ENCODE results near the gene KIAA0753.

Gene KIAA0753

GRCh38 chr17:6571452-6571781, 69.1 kb downstream of the KIAA0753 start:
- no peak overlapping the region for H3K4me3 Mint-ChIP-seq
- H3K36me3 Mint-ChIP-seq (ENCODE audit: low read depth), result no peaks in the 10 kb centered on the region
- no peaks in the 10 kb centered on the region for H3K27me3 Mint-ChIP-seq (ENCODE audit: low read depth)
- H3K4me1 Mint-ChIP-seq (ENCODE audit: low read depth), result peaks cover 12% of the 10 kb centered on the region
- H3K27ac Mint-ChIP-seq, result no peak overlapping the region
- DNase-seq (ENCODE audit: low spot score), result no peak
- no peaks in the 10 kb centered on the region for H3K9me3 Mint-ChIP-seq

DNA sequence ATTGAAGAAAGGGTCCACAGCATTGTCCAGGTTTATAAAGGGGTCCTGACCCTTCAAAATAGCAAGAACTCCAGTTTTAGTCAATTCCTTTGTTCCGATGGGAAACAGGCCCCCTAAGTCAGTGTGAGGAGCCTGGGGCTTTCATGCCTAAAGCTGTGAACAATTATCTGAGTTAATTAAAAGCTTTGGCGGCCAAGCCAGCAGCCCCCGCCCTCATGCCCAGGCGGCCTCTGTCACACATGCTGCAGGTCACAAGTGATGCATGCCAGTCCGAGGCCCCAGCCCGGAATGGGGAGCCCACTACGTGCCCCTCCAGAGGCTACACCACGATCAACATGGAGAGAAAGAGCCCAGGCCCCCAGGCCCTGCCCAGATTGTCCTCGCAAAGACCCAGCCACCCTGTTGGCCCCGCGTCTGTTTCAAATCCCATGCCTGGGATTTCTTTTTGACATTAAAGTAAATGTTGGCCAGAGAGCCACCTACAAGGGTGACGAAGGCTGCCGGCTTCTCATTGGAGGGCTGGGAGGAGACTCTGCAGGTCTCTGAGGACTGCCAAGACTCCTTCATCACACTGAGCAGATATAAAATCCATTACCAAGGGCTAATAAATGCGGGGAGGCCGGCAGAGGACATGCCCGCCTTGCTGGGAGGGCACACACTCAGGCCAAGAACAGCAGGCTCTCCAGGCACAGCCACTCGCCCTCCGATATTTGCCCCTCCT, 69.6 kb downstream of the KIAA0753 start:
- DNase-seq (ENCODE audit: low spot score), result no peak
- H3K9me3 Mint-ChIP-seq, result no peaks in the 10 kb centered on the region

DNA sequence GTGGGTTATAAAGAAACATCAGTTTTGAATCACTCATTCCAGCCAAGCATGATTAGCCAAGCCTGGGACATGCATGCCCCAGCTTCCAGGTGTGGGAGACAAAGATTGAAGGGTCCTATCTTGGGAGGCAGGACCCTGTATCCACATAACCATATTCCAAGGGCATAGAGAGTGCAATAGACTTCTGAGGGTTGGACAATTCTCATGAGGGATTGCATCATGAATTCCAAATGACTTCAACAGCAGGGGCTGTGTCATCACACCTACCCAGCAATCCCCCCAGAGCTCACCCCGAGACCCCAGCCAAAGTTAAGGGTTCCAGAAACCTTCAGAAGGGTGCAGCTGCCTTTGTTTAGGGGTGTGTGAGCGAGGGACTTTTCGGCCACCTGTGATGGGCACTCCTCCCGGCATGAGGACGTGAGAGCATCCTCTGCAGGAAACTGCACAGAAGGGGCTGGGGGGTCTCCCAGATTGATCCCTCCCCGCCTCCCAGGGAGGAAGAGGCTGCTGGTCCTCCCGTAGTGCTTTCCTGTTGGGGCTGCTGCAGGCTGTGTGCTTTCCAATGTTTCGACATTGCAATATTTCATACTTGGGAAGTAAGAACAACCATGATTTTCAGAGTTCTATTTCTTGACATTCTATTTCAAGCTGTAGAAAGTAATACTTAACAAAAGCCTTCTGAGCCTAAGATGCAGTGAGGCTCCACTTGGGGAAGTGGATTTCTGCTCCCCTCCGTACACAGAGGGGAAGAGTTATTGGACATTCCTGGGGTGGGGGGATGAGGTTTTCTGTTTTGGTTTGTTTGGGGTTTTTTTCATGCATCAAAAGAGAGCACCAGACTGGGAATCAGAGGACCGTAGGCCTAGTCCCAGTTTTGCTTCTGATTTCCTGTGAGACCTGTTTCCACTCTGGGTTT, 70.9 kb downstream of the KIAA0753 start:
- Mint-ChIP-seq H3K9me3 (no peaks in the 10 kb centered on the region), H3K36me3 (ENCODE audit: low read depth) (no peaks in the 10 kb centered on the region), H3K27ac (no peak overlapping the region), H3K4me3 (no peak overlapping the region), H3K27me3 (ENCODE audit: low read depth) (no peaks in the 10 kb centered on the region), H3K4me1 (ENCODE audit: low read depth) (no peaks in the 10 kb centered on the region)
- DNase-seq (ENCODE audit: low spot score), result no peak

More for the DNA sequence above, 69.6 kb downstream of the KIAA0753 start:
- Mint-ChIP-seq H3K36me3 (ENCODE audit: low read depth) (no peaks in the 10 kb centered on the region), H3K27me3 (ENCODE audit: low read depth) (no peaks in the 10 kb centered on the region), H3K4me3 (no peak overlapping the region), H3K4me1 (ENCODE audit: low read depth) (peaks cover 11% of the 10 kb centered on the region), H3K27ac (no peak overlapping the region)

DNA sequence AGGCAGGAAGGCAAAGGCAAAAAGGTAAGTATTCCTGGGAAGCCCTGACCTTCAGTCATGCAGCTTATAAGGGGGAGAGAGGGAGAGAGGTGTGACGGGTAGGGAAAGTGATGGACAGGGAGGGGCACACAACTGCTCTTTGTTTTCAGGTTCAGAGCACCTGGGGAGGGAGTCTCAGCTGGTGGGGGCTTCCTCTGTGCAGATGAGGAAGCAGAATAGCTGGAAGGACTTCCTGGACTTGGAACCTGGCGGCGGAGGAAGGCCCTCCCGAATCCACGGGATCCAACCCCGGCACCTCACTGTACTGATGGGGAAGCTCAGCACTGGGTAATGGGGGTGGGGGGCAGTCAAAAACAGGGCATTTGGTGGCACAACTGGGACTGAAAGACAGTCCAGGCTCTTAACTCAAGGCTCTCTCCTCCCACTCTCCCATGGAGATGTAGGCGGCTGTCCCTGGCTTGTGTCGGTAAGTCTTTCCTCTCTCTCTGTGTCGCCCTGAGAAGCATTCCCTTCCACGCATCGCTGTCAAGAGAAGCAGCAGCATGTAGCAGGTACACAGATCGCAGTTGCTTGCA, 72.2 kb downstream of the KIAA0753 start:
- H3K27me3 Mint-ChIP-seq (ENCODE audit: low read depth), result peaks cover 2% of the 10 kb centered on the region
- H3K9me3 Mint-ChIP-seq, result no peaks in the 10 kb centered on the region
- DNase-seq (ENCODE audit: low spot score), result no peak
- H3K36me3 Mint-ChIP-seq (ENCODE audit: low read depth), result no peaks in the 10 kb centered on the region
- H3K4me3 Mint-ChIP-seq, result no peak overlapping the region
- H3K4me1 Mint-ChIP-seq (ENCODE audit: low read depth), result no peaks in the 10 kb centered on the region
- no peak overlapping the region for H3K27ac Mint-ChIP-seq

DNA sequence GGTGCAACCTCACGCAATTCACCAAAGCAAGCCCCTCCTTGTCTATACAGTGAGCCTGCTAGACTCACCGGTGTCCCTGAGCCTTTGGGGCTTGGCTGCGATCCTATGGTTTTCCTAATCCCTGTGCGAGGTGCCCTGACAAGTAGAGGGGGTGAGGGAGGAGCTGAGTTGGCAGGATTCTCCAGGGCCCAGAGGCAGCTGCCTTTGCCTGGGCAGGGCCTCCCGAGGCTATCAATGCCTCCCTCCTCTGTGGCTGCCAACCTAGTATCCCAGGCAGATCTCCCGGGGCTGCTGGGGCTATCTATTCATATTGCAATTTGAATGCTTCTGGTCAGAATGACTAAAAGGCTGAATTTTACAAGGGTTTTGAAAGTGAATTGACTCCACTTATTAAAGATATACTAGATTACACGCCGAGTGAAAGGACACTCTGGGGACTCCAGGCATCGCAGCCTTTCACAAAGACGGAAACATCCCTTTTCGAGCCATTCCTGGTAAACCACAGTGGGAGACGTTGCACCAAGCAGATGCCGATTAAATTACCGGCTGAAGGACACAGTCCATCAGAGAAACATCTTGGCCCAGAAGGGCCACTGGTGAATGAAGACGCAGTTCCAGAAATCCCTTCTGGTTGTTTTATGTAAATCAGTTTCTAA, 72.9 kb downstream of the KIAA0753 start:
- no peak overlapping the region for H3K4me3 Mint-ChIP-seq
- no peaks in the 10 kb centered on the region for H3K9me3 Mint-ChIP-seq
- peaks cover 2% of the 10 kb centered on the region for H3K27me3 Mint-ChIP-seq (ENCODE audit: low read depth)
- H3K27ac Mint-ChIP-seq, result no peak overlapping the region
- H3K4me1 Mint-ChIP-seq (ENCODE audit: low read depth), result no peaks in the 10 kb centered on the region
- H3K36me3 Mint-ChIP-seq (ENCODE audit: low read depth), result no peaks in the 10 kb centered on the region
- no peak for DNase-seq (ENCODE audit: low spot score)

- Mint-ChIP-seq H3K4me3 (no peak overlapping the region), H3K27ac (no peak overlapping the region), H3K9me3 (no peaks in the 10 kb centered on the region), H3K27me3 (ENCODE audit: low read depth) (peaks cover 32% of the 10 kb centered on the region), H3K36me3 (ENCODE audit: low read depth) (no peaks in the 10 kb centered on the region), H3K4me1 (ENCODE audit: low read depth) (no peaks in the 10 kb centered on the region)
- DNase-seq (ENCODE audit: low spot score), result no peak
These were observed 79.1 kb downstream of the KIAA0753 start for GRCh38 chr17:6561446-6561845.

DNA sequence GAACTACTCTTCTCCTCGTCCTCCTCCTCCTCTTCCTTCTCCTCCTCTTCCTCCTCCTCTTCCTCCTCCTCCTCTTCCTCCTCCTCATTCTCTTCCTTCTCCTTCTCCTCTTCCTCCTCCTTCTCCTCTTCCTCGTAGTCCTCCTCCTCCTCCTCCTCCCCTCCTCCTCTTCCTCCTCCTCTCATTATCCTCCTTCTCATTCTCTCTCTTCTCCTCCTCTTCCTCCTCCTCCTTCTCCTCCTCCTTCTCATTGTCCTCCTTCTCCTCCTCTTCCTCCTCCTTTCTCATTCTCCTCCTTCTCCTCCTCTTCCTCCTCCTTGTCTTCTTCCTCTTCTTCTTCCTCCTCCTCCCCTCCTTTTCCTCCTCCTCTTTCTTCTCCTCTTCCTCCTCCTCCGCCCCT, 80.0 kb downstream of the KIAA0753 start:
- H3K4me3 Mint-ChIP-seq, result no peak overlapping the region
- H3K36me3 Mint-ChIP-seq (ENCODE audit: low read depth), result no peaks in the 10 kb centered on the region
- no peaks in the 10 kb centered on the region for H3K4me1 Mint-ChIP-seq (ENCODE audit: low read depth)
- no peaks in the 10 kb centered on the region for H3K9me3 Mint-ChIP-seq
- H3K27ac Mint-ChIP-seq, result no peak overlapping the region
- no peak for DNase-seq (ENCODE audit: low spot score)
- H3K27me3 Mint-ChIP-seq (ENCODE audit: low read depth), result peaks cover 33% of the 10 kb centered on the region

DNA sequence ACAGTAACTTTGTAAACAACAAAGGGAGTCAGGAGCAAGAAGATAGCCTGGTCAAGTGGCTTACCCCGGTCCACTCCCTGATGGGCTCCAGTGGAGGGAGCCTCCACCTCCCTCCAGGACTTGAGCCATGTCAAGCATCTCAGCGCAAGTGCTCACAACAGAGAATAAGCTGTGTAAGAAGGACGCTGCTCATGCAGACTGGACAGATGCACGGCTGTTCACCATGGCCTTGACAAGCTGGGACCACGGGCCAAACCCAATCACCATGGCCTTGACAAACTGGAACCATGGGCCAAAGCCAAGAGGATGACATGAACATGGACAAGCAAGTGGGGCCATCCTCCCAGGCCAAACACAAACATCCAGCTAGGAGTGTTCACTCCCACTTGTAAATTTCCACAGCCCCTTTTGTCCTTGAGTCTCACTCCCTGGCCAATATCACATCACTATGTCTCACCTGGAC, 80.7 kb downstream of the KIAA0753 start:
- H3K4me3 Mint-ChIP-seq, result no peak overlapping the region
- peaks cover 40% of the 10 kb centered on the region for H3K27me3 Mint-ChIP-seq (ENCODE audit: low read depth)
- H3K9me3 Mint-ChIP-seq, result no peaks in the 10 kb centered on the region
- H3K27ac Mint-ChIP-seq, result no peak overlapping the region
- peaks cover 3% of the 10 kb centered on the region for H3K4me1 Mint-ChIP-seq (ENCODE audit: low read depth)
- no peaks in the 10 kb centered on the region for H3K36me3 Mint-ChIP-seq (ENCODE audit: low read depth)
- no peak for DNase-seq (ENCODE audit: low spot score)

DNA sequence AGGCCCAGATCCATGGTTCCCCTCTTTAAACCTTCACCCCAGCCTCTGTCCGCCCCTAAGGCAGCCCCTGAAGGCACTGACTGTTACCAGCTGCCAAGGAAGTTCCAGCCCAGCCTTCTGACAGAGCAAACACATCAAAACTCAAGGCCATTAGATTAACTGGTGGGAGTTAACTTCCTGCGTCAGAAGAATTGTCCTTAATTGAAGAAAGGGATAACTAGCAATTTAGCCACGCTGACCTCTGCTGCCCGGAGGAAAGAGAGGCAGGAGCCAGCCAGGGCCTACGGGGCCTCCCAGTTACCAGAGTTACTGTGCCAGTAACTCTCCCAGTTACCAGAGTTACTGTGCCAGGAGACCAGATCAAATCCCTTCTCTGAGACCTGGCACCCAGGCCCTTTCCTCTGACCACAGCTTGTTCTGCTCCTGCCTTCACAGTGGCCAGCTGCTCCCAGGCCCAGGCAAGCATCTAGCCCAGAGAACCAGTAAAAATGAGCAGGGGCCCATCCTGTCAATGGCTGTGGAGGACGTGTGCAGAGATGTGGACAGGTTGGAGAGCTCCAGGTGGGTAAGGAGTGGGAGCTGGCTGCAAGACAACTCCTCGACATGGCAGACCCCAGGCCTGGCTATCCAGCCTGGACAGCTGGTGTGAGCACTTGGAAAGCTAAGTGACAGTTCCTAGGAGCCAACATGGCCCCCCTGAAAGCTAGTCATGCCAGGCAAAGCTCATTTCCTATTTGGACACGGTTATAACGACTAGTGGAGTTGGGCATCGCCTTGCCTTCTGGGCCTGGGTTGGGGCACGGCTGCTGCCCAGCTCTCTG, 81.4 kb downstream of the KIAA0753 start:
- H3K4me3 Mint-ChIP-seq, result no peak overlapping the region
- no peak overlapping the region for H3K27ac Mint-ChIP-seq
- no peak for DNase-seq (ENCODE audit: low spot score)
- H3K9me3 Mint-ChIP-seq, result no peaks in the 10 kb centered on the region
- peaks cover 47% of the 10 kb centered on the region for H3K27me3 Mint-ChIP-seq (ENCODE audit: low read depth)
- H3K36me3 Mint-ChIP-seq (ENCODE audit: low read depth), result no peaks in the 10 kb centered on the region
- peaks cover 4% of the 10 kb centered on the region for H3K4me1 Mint-ChIP-seq (ENCODE audit: low read depth)

- H3K27ac Mint-ChIP-seq, result no peak overlapping the region
- H3K27me3 Mint-ChIP-seq (ENCODE audit: low read depth), result peaks cover 54% of the 10 kb centered on the region
- no peak overlapping the region for H3K4me3 Mint-ChIP-seq
- H3K36me3 Mint-ChIP-seq (ENCODE audit: low read depth), result no peaks in the 10 kb centered on the region
- no peaks in the 10 kb centered on the region for H3K9me3 Mint-ChIP-seq
- DNase-seq (ENCODE audit: low spot score), result no peak
- H3K4me1 Mint-ChIP-seq (ENCODE audit: low read depth), result peaks cover 4% of the 10 kb centered on the region
These were observed 82.2 kb downstream of the KIAA0753 start for GRCh38 chr17:6558276-6558675.

- no peaks in the 10 kb centered on the region for H3K9me3 Mint-ChIP-seq
- H3K27ac Mint-ChIP-seq, result no peak overlapping the region
- peaks cover 4% of the 10 kb centered on the region for H3K4me1 Mint-ChIP-seq (ENCODE audit: low read depth)
- DNase-seq (ENCODE audit: low spot score), result no peak
- H3K4me3 Mint-ChIP-seq, result no peak overlapping the region
- peaks cover 56% of the 10 kb centered on the region for H3K27me3 Mint-ChIP-seq (ENCODE audit: low read depth)
- H3K36me3 Mint-ChIP-seq (ENCODE audit: low read depth), result no peaks in the 10 kb centered on the region
These were observed 83.5 kb downstream of the KIAA0753 start for GRCh38 chr17:6557040-6557438.

- Mint-ChIP-seq H3K9me3 (no peaks in the 10 kb centered on the region), H3K4me3 (peak within 1 kb of the TSS; percentile 63), H3K36me3 (ENCODE audit: low read depth) (no peaks in the 10 kb centered on the region), H3K27me3 (ENCODE audit: low read depth) (peaks cover 56% of the 10 kb centered on the region), H3K4me1 (ENCODE audit: low read depth) (peaks cover 4% of the 10 kb centered on the region), H3K27ac (no peak within 1 kb of the TSS)
- DNase-seq (ENCODE audit: low spot score), result no peak
These were observed 84.1 kb downstream of the KIAA0753 start, which contains the start of gene PITPNM3 for GRCh38 chr17:6556121-6557039. TSS of gene PITPNM3 (minus strand) at chr17:6556555. CDS start at chr17:6556406, 149 bp downstream.
